Measurements from ENCODE around the gene SCO2. TPM values are rescaled to one million over a fixed set of nuclear protein-coding genes. Genes with fewer than 3 reads are reported as not detected.
"Not testable (repeated sequence)": the region's sequence is repeated elsewhere in the genome, so short reads cannot be mapped to it uniquely, and the experiment has no call there.

The SCO2 gene
- total RNA-seq, 2 donors from 2014 or later: 1.8 to 5.8 TPM

- intact Hi-C loops (cut with DNase I): loop anchor here (5.0 kb wide), 1 partner anchor 39 kb away; the partner anchor contains the start of gene SYCE3
- H3K36me3 ChIP-seq: peaks cover 10% of the 10 kb centered on the region
- DNase-seq: no peak
- H3K9me3 ChIP-seq: no peaks in the 10 kb centered on the region
- H3K27me3 ChIP-seq: no peaks in the 10 kb centered on the region
- H3K4me1 ChIP-seq: peaks cover 10% of the 10 kb centered on the region
- no peak for TF ChIP-seq CTCF (IDR thresholded peaks at IDR 0.05)
- H3K9ac ChIP-seq (ENCODE audit: low read depth in 2 of 2, low read length in 2 of 2): peak overlapping the region in 1 of 2 donors; percentile 86
- no peak overlapping the region for H3K4me3 ChIP-seq
- H3K27ac ChIP-seq: peak overlapping the region; percentile 100
Measured at GRCh38 chr22:50523458-50523805, 2.0 kb downstream of the SCO2 start.

- peaks cover 15% of the 10 kb centered on the region for H3K36me3 ChIP-seq
- H3K4me1 ChIP-seq: peaks cover 10% of the 10 kb centered on the region
- H3K9ac ChIP-seq (ENCODE audit: low read depth in 2 of 2, low read length in 2 of 2): no peak overlapping the region
- H3K4me3 ChIP-seq: no peak overlapping the region
- DNase-seq: no peak
- intact Hi-C loops (cut with DNase I): loop anchor here (5.0 kb wide), 1 partner anchor 39 kb away; the partner anchor contains the start of gene SYCE3
- H3K27ac ChIP-seq: no peak overlapping the region
- H3K9me3 ChIP-seq: no peaks in the 10 kb centered on the region
- TF ChIP-seq CTCF (IDR thresholded peaks at IDR 0.05): no peak
- H3K27me3 ChIP-seq: no peaks in the 10 kb centered on the region
Measured at GRCh38 chr22:50522806-50523438, 2.5 kb downstream of the SCO2 start.

- H3K36me3 ChIP-seq: peaks cover 15% of the 10 kb centered on the region
- H3K4me1 ChIP-seq: peaks cover 10% of the 10 kb centered on the region
- no peak for TF ChIP-seq CTCF (IDR thresholded peaks at IDR 0.05)
- DNase-seq: no peak
- no peak overlapping the region for H3K27ac ChIP-seq
- no peak overlapping the region for H3K9ac ChIP-seq (ENCODE audit: low read depth in 2 of 2, low read length in 2 of 2)
- no peaks in the 10 kb centered on the region for H3K27me3 ChIP-seq
- H3K9me3 ChIP-seq: no peaks in the 10 kb centered on the region
- no peak overlapping the region for H3K4me3 ChIP-seq
- intact Hi-C loops (cut with DNase I): loop anchor here (5.0 kb wide), 1 partner anchor 40 kb away; the partner anchor contains the start of gene SYCE3
Measured at GRCh38 chr22:50522208-50522805, 3.1 kb downstream of the SCO2 start.

GRCh38 chr22:50521710-50522109 is 3.7 kb downstream of the SCO2 start:
- Histone ChIP-seq H3K9ac (ENCODE audit: low read depth in 2 of 2, low read length in 2 of 2) (no peak overlapping the region), H3K4me1 (peaks cover 10% of the 10 kb centered on the region), H3K4me3 (no peak overlapping the region), H3K27me3 (no peaks in the 10 kb centered on the region), H3K9me3 (no peaks in the 10 kb centered on the region), H3K27ac (no peak overlapping the region), H3K36me3 (peaks cover 15% of the 10 kb centered on the region)
- no peak for TF ChIP-seq CTCF (IDR thresholded peaks at IDR 0.05)
- DNase-seq: no peak
- intact Hi-C loops (cut with DNase I): loop anchor here (5.0 kb wide), 1 partner anchor 41 kb away; the partner anchor contains the start of gene SYCE3

- H3K9ac ChIP-seq (ENCODE audit: low read depth in 2 of 2, low read length in 2 of 2): no peak overlapping the region
- intact Hi-C loops (cut with DNase I): loop anchor here (5.0 kb wide), 1 partner anchor 41 kb away; the partner anchor contains the start of gene SYCE3
- no peak overlapping the region for H3K4me3 ChIP-seq
- no peaks in the 10 kb centered on the region for H3K27me3 ChIP-seq
- peaks cover 15% of the 10 kb centered on the region for H3K36me3 ChIP-seq
- no peak for TF ChIP-seq CTCF (IDR thresholded peaks at IDR 0.05)
- H3K9me3 ChIP-seq: no peaks in the 10 kb centered on the region
- peaks cover 10% of the 10 kb centered on the region for H3K4me1 ChIP-seq
- no peak for DNase-seq
- H3K27ac ChIP-seq: no peak overlapping the region
Measured at GRCh38 chr22:50520826-50521453, 4.5 kb downstream of the SCO2 start.

GRCh38 chr22:50520184-50520583 is 5.2 kb downstream of the SCO2 start:
- not testable (repeated sequence) for DNase-seq; H3K4me3 ChIP-seq; H3K9ac ChIP-seq (ENCODE audit: low read depth in 2 of 2, low read length in 2 of 2); H3K27ac ChIP-seq; H3K27me3 ChIP-seq; H3K9me3 ChIP-seq
- peaks cover 15% of the 10 kb centered on the region for H3K36me3 ChIP-seq
- intact Hi-C loops (cut with DNase I): loop anchor here (5.0 kb wide), 1 partner anchor 42 kb away; the partner anchor contains the start of gene SYCE3
- H3K4me1 ChIP-seq: peaks cover 10% of the 10 kb centered on the region

Measured in colonic mucosa (tissue), 4 donors.